NT2/D1 (cell line): Measurements from ENCODE around the gene CEP290.

Experiments used
- SUZ12 ChIP-seq: IDR thresholded peaks from 2 replicates; pipeline ENCODE4 v1.6.1; 2011; ENCODE audit not compliant: insufficient read length, insufficient read depth; ENCODE audit errors: extremely low read depth
- YY1 ChIP-seq: IDR thresholded peaks from 2 replicates; pipeline ENCODE4 v1.6.1; 2011; ENCODE audit not compliant: insufficient read length, insufficient read depth
- ZNF274 ChIP-seq: IDR thresholded peaks from 2 replicates; pipeline ENCODE4 v1.6.1; 2011; ENCODE audit warnings: mild to moderate bottlenecking, low read depth, low read length

- TF ChIP-seq YY1 (no peak), ZNF274 (no peak), SUZ12 (no peak)
These were observed 40.0 kb upstream of the CEP290 start for GRCh38 chr12:88181881-88182280.
